Naive B cell (primary cell): ENCODE measurements around the gene CCR8. TPM values are rescaled to one million over a fixed set of nuclear protein-coding genes. Genes with fewer than 3 reads are reported as not detected.
"Not testable (repeated sequence)": the region's sequence is repeated elsewhere in the genome, so short reads cannot be mapped to it uniquely, and the experiment has no call there.

Experiments used
- ATAC-seq, 2 donors: fragments of 150-1000 bp; cut with Tn5 transposase; 2 replicates each; pipeline ENCODE4 v1.10.0; 2021; ENCODE audit warnings: low read depth in 2 of 2, mild to moderate bottlenecking in 2 of 2, moderate library complexity in 2 of 2
- DNase-seq: peaks from one replicate; pipeline ENCODE4 v3.0.0; 2022
- H3K27ac Mint-ChIP-seq, 6 donors: one replicate each; pipeline ENCODE4 v1.8.0; 2020 to 2022; ENCODE audit warnings: mild to moderate bottlenecking in 6 of 6, mixed read lengths in 6 of 6, moderate library complexity in 5 of 6, inconsistent platforms in 2 of 6
- H3K27me3 Mint-ChIP-seq, 3 donors: one replicate each; pipeline ENCODE4 v1.8.0; 2021 to 2022; ENCODE audit warnings: mixed read lengths in 3 of 3, mild to moderate bottlenecking in 1 of 3
- H3K36me3 Mint-ChIP-seq, 2 donors: one replicate each; pipeline ENCODE4 v1.8.0; 2020 to 2022; ENCODE audit warnings: mixed read lengths in 2 of 2, inconsistent platforms in 1 of 2, mild to moderate bottlenecking in 1 of 2
- H3K4me1 Mint-ChIP-seq, 3 donors: one replicate each; pipeline ENCODE4 v1.8.0; 2020 to 2022; ENCODE audit warnings: mixed read lengths in 3 of 3, inconsistent platforms in 1 of 3, mild to moderate bottlenecking in 1 of 3, moderate library complexity in 1 of 3
- H3K4me3 Mint-ChIP-seq, 8 donors: one replicate each; pipeline ENCODE4 v1.8.0; 2020 to 2022; ENCODE audit warnings: mild to moderate bottlenecking in 8 of 8, mixed read lengths in 8 of 8, moderate library complexity in 8 of 8, inconsistent platforms in 2 of 8
- H3K9me3 Mint-ChIP-seq, 7 donors: one replicate each; pipeline ENCODE4 v1.8.0; 2020 to 2022; ENCODE audit warnings: mixed read lengths in 7 of 7, mild to moderate bottlenecking in 5 of 7, inconsistent platforms in 2 of 7, moderate library complexity in 1 of 7
- polyA plus RNA-seq, 6 donors: library from polyadenylated mRNA; unstranded; fragments of 300-500 nt; fragmentation: Illumina TruSeq; gene quantifications; one replicate each; pipeline ENCODE4 v1.2.3, GENCODE V29; 2021; ENCODE audit warnings: low read depth in 6 of 6

The CCR8 gene
- polyA plus RNA-seq, 6 donors from 2014 or later, result not detected

- no peaks in the 10 kb centered on the region for H3K36me3 Mint-ChIP-seq
- H3K27me3 Mint-ChIP-seq, result peaks cover 0 to 4% (median 4%) of the 10 kb centered on the region in 3 donors
- peaks cover 20 to 29% (median 28%) of the 10 kb centered on the region in 3 donors for H3K4me1 Mint-ChIP-seq
- H3K27ac Mint-ChIP-seq, result peak overlapping the region in 1 of 6 donors; percentile 28
- DNase-seq (no peak), ATAC-seq (no peak)
- peaks cover 0 to 4% (median 0%) of the 10 kb centered on the region in 7 donors for H3K9me3 Mint-ChIP-seq
- H3K4me3 Mint-ChIP-seq, result no peak overlapping the region
Observed at GRCh38 chr3:39292961-39293360, 36.5 kb upstream of the CCR8 start.

GRCh38 chr3:39294446-39295183 is 34.9 kb upstream of the CCR8 start:
- no peak for ATAC-seq
- peaks cover under 1 to 11% (median 8%) of the 10 kb centered on the region in 3 donors for H3K27me3 Mint-ChIP-seq
- H3K27ac Mint-ChIP-seq, result no peak overlapping the region
- no peak for DNase-seq
- H3K4me3 Mint-ChIP-seq, result no peak overlapping the region
- H3K9me3 Mint-ChIP-seq, result peaks cover 8 to 18% (median 11%) of the 10 kb centered on the region in 7 donors
- peaks cover 10 to 12% (median 11%) of the 10 kb centered on the region in 3 donors for H3K4me1 Mint-ChIP-seq
- peaks cover 0 to 11% of the 10 kb centered on the region in 2 donors for H3K36me3 Mint-ChIP-seq

GRCh38 chr3:39295184-39295775 is 34.2 kb upstream of the CCR8 start:
- Mint-ChIP-seq H3K4me3 (no peak overlapping the region), H3K4me1 (peaks cover 6 to 8% (median 6%) of the 10 kb centered on the region in 3 donors), H3K27me3 (peaks cover 8 to 17% (median 12%) of the 10 kb centered on the region in 3 donors), H3K9me3 (peaks cover 8 to 24% (median 16%) of the 10 kb centered on the region in 7 donors), H3K27ac (peak overlapping the region in 1 of 6 donors; percentile 34), H3K36me3 (peaks cover 4 to 18% of the 10 kb centered on the region in 2 donors)
- DNase-seq (no peak), ATAC-seq (no peak)

GRCh38 chr3:39296197-39297077 is 33.1 kb upstream of the CCR8 start:
- peaks cover 10 to 36% (median 26%) of the 10 kb centered on the region in 7 donors for H3K9me3 Mint-ChIP-seq
- H3K36me3 Mint-ChIP-seq, result peaks cover 4 to 28% of the 10 kb centered on the region in 2 donors
- ATAC-seq (no peak), DNase-seq (no peak)
- H3K4me1 Mint-ChIP-seq, result peaks cover 3 to 5% (median 5%) of the 10 kb centered on the region in 3 donors
- H3K4me3 Mint-ChIP-seq, result no peak overlapping the region
- H3K27ac Mint-ChIP-seq, result no peak overlapping the region
- H3K27me3 Mint-ChIP-seq, result peaks cover 12 to 28% (median 19%) of the 10 kb centered on the region in 3 donors

GRCh38 chr3:39299279-39299678 is 30.2 kb upstream of the CCR8 start:
- ATAC-seq, result no peak
- no peak overlapping the region for H3K27ac Mint-ChIP-seq
- H3K27me3 Mint-ChIP-seq, result peaks cover 24 to 43% (median 42%) of the 10 kb centered on the region in 3 donors
- DNase-seq, result no peak
- H3K9me3 Mint-ChIP-seq, result peaks cover 18 to 60% (median 47%) of the 10 kb centered on the region in 7 donors
- peaks cover 16 to 39% of the 10 kb centered on the region in 2 donors for H3K36me3 Mint-ChIP-seq
- H3K4me1 Mint-ChIP-seq, result no peaks in the 10 kb centered on the region
- H3K4me3 Mint-ChIP-seq, result no peak overlapping the region

- Mint-ChIP-seq H3K27me3 (peaks cover 35 to 65% (median 62%) of the 10 kb centered on the region in 3 donors), H3K27ac (no peak overlapping the region), H3K36me3 (peaks cover 16 to 49% of the 10 kb centered on the region in 2 donors), H3K4me3 (no peak overlapping the region), H3K4me1 (no peaks in the 10 kb centered on the region), H3K9me3 (peaks cover 28 to 78% (median 62%) of the 10 kb centered on the region in 7 donors)
- ATAC-seq (no peak), DNase-seq (no peak)
Observed at GRCh38 chr3:39302178-39302577, 27.3 kb upstream of the CCR8 start.

GRCh38 chr3:39313289-39313688 is 16.2 kb upstream of the CCR8 start:
- Mint-ChIP-seq H3K36me3 (peaks cover 0 to 15% of the 10 kb centered on the region in 2 donors), H3K4me3 (peak overlapping the region in 1 of 8 donors; percentile 69), H3K4me1 (no peaks in the 10 kb centered on the region), H3K27me3 (peaks cover 18 to 33% (median 26%) of the 10 kb centered on the region in 3 donors), H3K27ac (no peak overlapping the region), H3K9me3 (peaks cover 9 to 33% (median 17%) of the 10 kb centered on the region in 7 donors)
- no peak for DNase-seq
- no peak for ATAC-seq

- no peak overlapping the region for H3K27ac Mint-ChIP-seq
- peaks cover 19 to 29% (median 25%) of the 10 kb centered on the region in 3 donors for H3K27me3 Mint-ChIP-seq
- peaks cover 9 to 47% (median 21%) of the 10 kb centered on the region in 7 donors for H3K9me3 Mint-ChIP-seq
- H3K4me3 Mint-ChIP-seq, result no peak overlapping the region
- H3K36me3 Mint-ChIP-seq, result peaks cover 0 to 15% of the 10 kb centered on the region in 2 donors
- no peaks in the 10 kb centered on the region for H3K4me1 Mint-ChIP-seq
- DNase-seq, result no peak
- no peak for ATAC-seq
Observed at GRCh38 chr3:39315420-39315819, 14.1 kb upstream of the CCR8 start.

GRCh38 chr3:39317571-39318169 is 11.8 kb upstream of the CCR8 start:
- H3K9me3 Mint-ChIP-seq, result peaks cover 9 to 40% (median 13%) of the 10 kb centered on the region in 7 donors
- H3K4me1 Mint-ChIP-seq, result no peaks in the 10 kb centered on the region
- DNase-seq, result no peak
- H3K4me3 Mint-ChIP-seq, result no peak overlapping the region
- H3K27ac Mint-ChIP-seq, result no peak overlapping the region
- ATAC-seq, result no peak
- H3K36me3 Mint-ChIP-seq, result peaks cover 0 to 15% of the 10 kb centered on the region in 2 donors
- H3K27me3 Mint-ChIP-seq, result peaks cover 14 to 29% (median 25%) of the 10 kb centered on the region in 3 donors

- H3K27ac Mint-ChIP-seq, result no peak overlapping the region
- H3K36me3 Mint-ChIP-seq, result peaks cover 0 to 15% of the 10 kb centered on the region in 2 donors
- H3K9me3 Mint-ChIP-seq, result peaks cover 9 to 36% (median 13%) of the 10 kb centered on the region in 7 donors
- no peak for DNase-seq
- no peak for ATAC-seq
- no peaks in the 10 kb centered on the region for H3K4me1 Mint-ChIP-seq
- H3K27me3 Mint-ChIP-seq, result peaks cover 14 to 26% (median 22%) of the 10 kb centered on the region in 3 donors
- H3K4me3 Mint-ChIP-seq, result no peak overlapping the region
Observed at GRCh38 chr3:39318301-39318700, 11.2 kb upstream of the CCR8 start.

- Mint-ChIP-seq H3K27ac (no peak overlapping the region), H3K9me3 (peaks cover 5 to 30% (median 10%) of the 10 kb centered on the region in 7 donors), H3K27me3 (peaks cover 10 to 17% (median 16%) of the 10 kb centered on the region in 3 donors), H3K4me1 (no peaks in the 10 kb centered on the region), H3K4me3 (no peak overlapping the region), H3K36me3 (peaks cover 0 to 8% of the 10 kb centered on the region in 2 donors)
- ATAC-seq (no peak), DNase-seq (no peak)
Observed at GRCh38 chr3:39319249-39319648, 10.3 kb upstream of the CCR8 start.

GRCh38 chr3:39321574-39321983 is 7.9 kb upstream of the CCR8 start:
- not testable (repeated sequence) for H3K4me3 Mint-ChIP-seq, H3K4me1 Mint-ChIP-seq, H3K36me3 Mint-ChIP-seq, ATAC-seq, DNase-seq
- peak overlapping the region in 1 of 6 donors; percentile 26 for H3K27ac Mint-ChIP-seq
- H3K9me3 Mint-ChIP-seq, result peaks cover 0 to 19% (median 3%) of the 10 kb centered on the region in 7 donors
- H3K27me3 Mint-ChIP-seq, result peaks cover 4 to 15% (median 8%) of the 10 kb centered on the region in 3 donors
